Naive B cell (primary cell): ENCODE results near the gene SHISA6. TPM values are rescaled to one million over a fixed set of nuclear protein-coding genes. Genes with fewer than 3 reads are reported as not detected.
A peak's percentile ranks its signal among the peaks of the same experiment; 100 is the strongest.

ENCODE experiments used
- ATAC-seq, 2 donors: fragments of 150-1000 bp; cut with Tn5 transposase; 2 replicates each; pipeline ENCODE4 v1.10.0; 2021; ENCODE audit warnings: low read depth in 2 of 2, mild to moderate bottlenecking in 2 of 2, moderate library complexity in 2 of 2
- DNase-seq: peaks from one replicate; pipeline ENCODE4 v3.0.0; 2022
- H3K27ac Mint-ChIP-seq, 6 donors: one replicate each; pipeline ENCODE4 v1.8.0; 2020 to 2022; ENCODE audit warnings: mild to moderate bottlenecking in 6 of 6, mixed read lengths in 6 of 6, moderate library complexity in 5 of 6, inconsistent platforms in 2 of 6
- H3K27me3 Mint-ChIP-seq, 3 donors: one replicate each; pipeline ENCODE4 v1.8.0; 2021 to 2022; ENCODE audit warnings: mixed read lengths in 3 of 3, mild to moderate bottlenecking in 1 of 3
- H3K36me3 Mint-ChIP-seq, 2 donors: one replicate each; pipeline ENCODE4 v1.8.0; 2020 to 2022; ENCODE audit warnings: mixed read lengths in 2 of 2, inconsistent platforms in 1 of 2, mild to moderate bottlenecking in 1 of 2
- H3K4me1 Mint-ChIP-seq, 3 donors: one replicate each; pipeline ENCODE4 v1.8.0; 2020 to 2022; ENCODE audit warnings: mixed read lengths in 3 of 3, inconsistent platforms in 1 of 3, mild to moderate bottlenecking in 1 of 3, moderate library complexity in 1 of 3
- H3K4me3 Mint-ChIP-seq, 8 donors: one replicate each; pipeline ENCODE4 v1.8.0; 2020 to 2022; ENCODE audit warnings: mild to moderate bottlenecking in 8 of 8, mixed read lengths in 8 of 8, moderate library complexity in 8 of 8, inconsistent platforms in 2 of 8
- H3K9me3 Mint-ChIP-seq, 7 donors: one replicate each; pipeline ENCODE4 v1.8.0; 2020 to 2022; ENCODE audit warnings: mixed read lengths in 7 of 7, mild to moderate bottlenecking in 5 of 7, inconsistent platforms in 2 of 7, moderate library complexity in 1 of 7
- polyA plus RNA-seq, 6 donors: library from polyadenylated mRNA; unstranded; fragments of 300-500 nt; fragmentation: Illumina TruSeq; gene quantifications; one replicate each; pipeline ENCODE4 v1.2.3, GENCODE V29; 2021; ENCODE audit warnings: low read depth in 6 of 6

Gene SHISA6
- polyA plus RNA-seq, 6 donors from 2014 or later: not detected

- no peak for ATAC-seq
- Mint-ChIP-seq H3K4me3 (no peak overlapping the region), H3K9me3 (peaks cover 7 to 19% (median 13%) of the 10 kb centered on the region in 7 donors), H3K27ac (no peak overlapping the region), H3K36me3 (no peaks in the 10 kb centered on the region), H3K27me3 (no peaks in the 10 kb centered on the region), H3K4me1 (no peaks in the 10 kb centered on the region)
- DNase-seq: no peak
Observed at GRCh38 chr17:11406716-11407115, 165.7 kb downstream of the SHISA6 start.

DNA sequence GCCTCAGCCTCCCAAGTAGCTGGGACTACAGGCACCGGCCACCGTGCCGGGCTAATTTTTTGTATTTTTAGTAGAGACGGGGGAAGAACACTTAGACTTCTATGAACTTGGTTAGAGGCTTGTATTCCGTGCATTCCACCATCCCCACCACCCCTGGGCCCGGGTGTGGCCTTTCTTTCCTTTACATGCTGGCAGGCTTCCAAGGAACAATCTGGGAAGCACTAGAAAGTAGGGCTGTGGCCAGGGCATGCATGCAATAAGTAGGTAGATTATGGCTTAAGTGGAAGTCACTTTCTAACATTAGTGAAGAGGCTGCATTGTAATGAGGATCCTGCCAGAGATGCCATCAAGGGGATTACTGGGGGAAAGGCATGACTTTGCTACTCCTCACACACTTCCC is 171.6 kb downstream of the SHISA6 start:
- Mint-ChIP-seq H3K9me3 (peaks cover 0 to 10% (median 4%) of the 10 kb centered on the region in 7 donors), H3K4me1 (no peaks in the 10 kb centered on the region), H3K4me3 (no peak overlapping the region), H3K27me3 (no peaks in the 10 kb centered on the region), H3K27ac (peak overlapping the region in 1 of 6 donors; percentile 76), H3K36me3 (no peaks in the 10 kb centered on the region)
- ATAC-seq (no peak), DNase-seq (no peak)

DNA sequence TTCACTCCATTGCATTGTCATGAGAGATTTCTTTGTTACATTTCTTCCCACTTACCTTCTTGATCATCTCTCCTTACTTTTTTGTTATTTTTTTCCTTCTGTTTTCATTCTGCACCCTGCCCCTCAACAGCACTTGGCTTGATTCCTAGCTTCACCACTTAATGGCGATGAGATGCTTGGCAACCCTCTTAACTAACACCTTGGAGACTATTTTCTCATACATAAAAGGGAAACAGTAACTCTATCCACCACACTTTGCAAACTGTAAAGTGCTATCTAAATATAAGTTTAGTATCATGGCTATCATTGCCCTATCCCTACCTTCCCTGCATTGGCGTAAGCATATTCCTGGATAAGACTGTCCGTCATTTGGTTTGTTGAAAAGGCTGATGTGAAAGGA is 177.3 kb downstream of the SHISA6 start:
- no peak for ATAC-seq
- H3K27me3 Mint-ChIP-seq: no peaks in the 10 kb centered on the region

GRCh38 chr17:11430751-11431150 is 189.7 kb downstream of the SHISA6 start:
- Mint-ChIP-seq H3K4me3 (no peak overlapping the region), H3K36me3 (no peaks in the 10 kb centered on the region), H3K27me3 (no peaks in the 10 kb centered on the region), H3K27ac (no peak overlapping the region), H3K9me3 (peaks cover 4 to 34% (median 20%) of the 10 kb centered on the region in 7 donors), H3K4me1 (no peaks in the 10 kb centered on the region)
- no peak for ATAC-seq
- no peak for DNase-seq

More for the DNA sequence above, 177.3 kb downstream of the SHISA6 start:
- Mint-ChIP-seq H3K27ac (no peak overlapping the region), H3K4me1 (no peaks in the 10 kb centered on the region), H3K9me3 (peaks cover 0 to 6% (median 3%) of the 10 kb centered on the region in 7 donors), H3K36me3 (no peaks in the 10 kb centered on the region), H3K4me3 (no peak overlapping the region)
- no peak for DNase-seq

DNA sequence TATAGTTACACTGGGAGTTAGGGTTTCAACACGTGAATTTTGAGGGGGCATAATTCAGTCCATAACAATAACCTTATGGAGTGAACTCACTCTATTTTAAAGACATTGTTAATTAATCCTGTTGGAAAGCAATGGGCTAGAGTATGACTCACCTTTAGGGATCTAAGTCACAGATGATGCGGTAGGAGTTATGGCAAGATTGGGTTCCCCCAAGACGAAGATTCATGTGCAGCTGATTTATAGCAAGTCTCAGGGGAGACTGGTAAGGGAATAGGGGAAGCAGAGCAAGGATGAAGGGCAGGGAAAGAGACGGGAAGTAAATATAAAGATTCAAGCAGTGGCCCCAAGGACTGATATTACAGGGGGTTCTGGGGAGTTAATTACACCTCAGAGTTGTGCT is 197.7 kb downstream of the SHISA6 start:
- H3K27ac Mint-ChIP-seq: peak overlapping the region in 1 of 6 donors; percentile 70
- peaks cover 0 to 22% (median 6%) of the 10 kb centered on the region in 7 donors for H3K9me3 Mint-ChIP-seq
- no peaks in the 10 kb centered on the region for H3K4me1 Mint-ChIP-seq
- no peaks in the 10 kb centered on the region for H3K27me3 Mint-ChIP-seq
- no peak for DNase-seq
- no peak overlapping the region for H3K4me3 Mint-ChIP-seq
- H3K36me3 Mint-ChIP-seq: no peaks in the 10 kb centered on the region
- ATAC-seq: no peak

- H3K36me3 Mint-ChIP-seq: no peaks in the 10 kb centered on the region
- DNase-seq (no peak), ATAC-seq (no peak)
- peaks cover 0 to 4% (median 0%) of the 10 kb centered on the region in 3 donors for H3K27me3 Mint-ChIP-seq
- no peak overlapping the region for H3K27ac Mint-ChIP-seq
- H3K4me3 Mint-ChIP-seq: no peak overlapping the region
- H3K9me3 Mint-ChIP-seq: peaks cover 0 to 22% (median 6%) of the 10 kb centered on the region in 7 donors
- no peaks in the 10 kb centered on the region for H3K4me1 Mint-ChIP-seq
Observed at GRCh38 chr17:11441004-11441403, 200.0 kb downstream of the SHISA6 start.

GRCh38 chr17:11446316-11446715 is 205.3 kb downstream of the SHISA6 start:
- DNase-seq: no peak

DNA sequence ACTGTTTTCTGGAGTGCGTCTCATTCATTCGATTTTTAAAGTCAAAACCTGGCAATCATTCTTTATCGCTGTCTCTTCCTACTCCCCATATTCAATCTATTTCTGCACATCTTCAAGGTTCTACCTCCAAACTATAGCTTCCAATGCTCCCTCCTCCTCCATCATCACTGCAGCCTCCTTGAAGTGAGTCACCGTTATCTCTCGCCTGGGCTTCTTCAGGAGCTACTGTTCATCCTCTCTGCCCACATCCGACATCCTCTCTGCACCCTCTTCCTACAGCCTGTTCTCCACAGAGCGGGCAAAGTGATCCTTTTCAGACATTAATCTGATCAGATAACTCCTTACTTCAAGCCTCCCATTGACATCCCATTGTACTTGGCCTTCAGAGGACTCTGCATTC is 213.1 kb downstream of the SHISA6 start:
- Mint-ChIP-seq H3K4me1 (no peaks in the 10 kb centered on the region), H3K27me3 (no peaks in the 10 kb centered on the region), H3K9me3 (peaks cover under 1 to 32% (median 7%) of the 10 kb centered on the region in 7 donors), H3K36me3 (no peaks in the 10 kb centered on the region), H3K4me3 (no peak overlapping the region), H3K27ac (peak overlapping the region in 1 of 6 donors; percentile 0)
- DNase-seq: no peak
- no peak for ATAC-seq

More at GRCh38 chr17:11446316-11446715, 205.3 kb downstream of the SHISA6 start:
- Mint-ChIP-seq H3K9me3 (peaks cover 0 to 19% (median 6%) of the 10 kb centered on the region in 7 donors), H3K27ac (no peak overlapping the region), H3K4me3 (no peak overlapping the region), H3K36me3 (no peaks in the 10 kb centered on the region), H3K4me1 (no peaks in the 10 kb centered on the region), H3K27me3 (peaks cover 0 to 4% (median 0%) of the 10 kb centered on the region in 3 donors)
- ATAC-seq: no peak

GRCh38 chr17:11458279-11458678 is 217.3 kb downstream of the SHISA6 start:
- ATAC-seq: no peak
- peaks cover 0 to 13% (median 5%) of the 10 kb centered on the region in 7 donors for H3K9me3 Mint-ChIP-seq
- H3K4me3 Mint-ChIP-seq: no peak overlapping the region
- H3K4me1 Mint-ChIP-seq: no peaks in the 10 kb centered on the region
- no peak for DNase-seq
- H3K36me3 Mint-ChIP-seq: no peaks in the 10 kb centered on the region
- H3K27me3 Mint-ChIP-seq: no peaks in the 10 kb centered on the region
- H3K27ac Mint-ChIP-seq: no peak overlapping the region

DNA sequence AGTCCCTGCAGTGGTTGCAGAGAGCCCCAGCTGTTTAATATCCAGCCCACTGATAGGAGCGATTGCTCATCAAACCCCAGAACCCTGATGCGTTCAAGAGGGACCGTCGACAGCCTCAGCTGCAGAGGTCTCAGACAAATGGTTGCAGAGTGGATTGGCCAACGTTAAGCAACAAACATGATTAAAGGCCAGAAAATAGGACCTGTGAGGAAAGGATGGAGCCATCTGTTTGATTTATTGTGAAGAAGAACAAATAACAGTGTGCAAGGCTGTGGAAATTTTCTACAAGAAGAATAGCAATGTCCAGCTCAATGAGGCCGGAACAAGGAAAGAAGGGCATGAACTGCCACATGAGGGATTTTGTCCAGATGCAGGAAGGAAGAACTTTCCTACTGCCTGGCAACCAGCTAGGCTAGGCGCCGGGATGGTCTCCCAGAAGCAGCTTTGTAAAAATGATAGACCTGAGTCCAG is 218.9 kb downstream of the SHISA6 start:
- Mint-ChIP-seq H3K27ac (peak overlapping the region in 1 of 6 donors; percentile 84), H3K9me3 (peaks cover 0 to 6% (median 5%) of the 10 kb centered on the region in 7 donors), H3K4me1 (no peaks in the 10 kb centered on the region), H3K27me3 (no peaks in the 10 kb centered on the region), H3K4me3 (no peak overlapping the region), H3K36me3 (no peaks in the 10 kb centered on the region)
- DNase-seq (no peak), ATAC-seq (no peak)

GRCh38 chr17:11461993-11462548 is 221.1 kb downstream of the SHISA6 start:
- Mint-ChIP-seq H3K36me3 (no peaks in the 10 kb centered on the region), H3K4me1 (no peaks in the 10 kb centered on the region), H3K27me3 (no peaks in the 10 kb centered on the region), H3K27ac (no peak overlapping the region), H3K9me3 (peaks cover 0 to 13% (median 5%) of the 10 kb centered on the region in 7 donors), H3K4me3 (no peak overlapping the region)
- DNase-seq (no peak), ATAC-seq (no peak)

GRCh38 chr17:11467639-11468038 is 226.6 kb downstream of the SHISA6 start:
- ATAC-seq (no peak), DNase-seq (no peak)
- Mint-ChIP-seq H3K36me3 (no peaks in the 10 kb centered on the region), H3K27me3 (no peaks in the 10 kb centered on the region), H3K4me1 (no peaks in the 10 kb centered on the region), H3K27ac (no peak overlapping the region), H3K9me3 (peaks cover 3 to 25% (median 7%) of the 10 kb centered on the region in 7 donors), H3K4me3 (no peak overlapping the region)

GRCh38 chr17:11485336-11486100 is 244.5 kb downstream of the SHISA6 start:
- Mint-ChIP-seq H3K36me3 (no peaks in the 10 kb centered on the region), H3K9me3 (peaks cover 0 to 10% (median 5%) of the 10 kb centered on the region in 7 donors), H3K27me3 (no peaks in the 10 kb centered on the region), H3K4me3 (no peak overlapping the region), H3K4me1 (no peaks in the 10 kb centered on the region), H3K27ac (no peak overlapping the region)
- DNase-seq: no peak
- ATAC-seq: no peak
